GM06990 (cell line): Measurements from ENCODE around the gene ADGRF5.

Source experiments
- DNase-seq: peaks from one replicate; pipeline ENCODE4 v3.0.0-alpha.2; 2011; ENCODE audit not compliant: insufficient read length; ENCODE audit errors: extremely low read depth
- H3K27me3 ChIP-seq: replicated peaks from 2 replicates; pipeline ENCODE4 v1.6.0; 2011; ENCODE audit warnings: low read length; ENCODE audit not compliant: control insufficient read depth, insufficient read depth
- H3K36me3 ChIP-seq: 2 replicates; pipeline ENCODE4 v1.5.1; 2011; ENCODE audit warnings: low read length; ENCODE audit not compliant: control insufficient read depth, insufficient read depth
- H3K4me3 ChIP-seq: replicated peaks from 2 replicates; pipeline ENCODE4 v1.5.1; 2011; ENCODE audit warnings: low read depth, mild to moderate bottlenecking, control low read depth, low read length
- CTCF ChIP-seq: IDR thresholded peaks from 2 replicates; pipeline ENCODE4 v1.5.1; 2011; ENCODE audit warnings: low read length, control low read depth, mild to moderate bottlenecking, inconsistent platforms; ENCODE audit not compliant: insufficient read depth, poor library complexity, severe bottlenecking

The ADGRF5 gene

GRCh38 chr6:46921731-46922130 is at the start of gene ADGRF5:
ADGRF5 (minus strand) TSS chr6:46921938; CDS start chr6:46906762, 15,176 bp downstream.
- H3K27me3 ChIP-seq = no peaks in the 10 kb centered on the region; the same call in none of the 2 replicates
- H3K36me3 ChIP-seq = no peaks in the 10 kb centered on the region
- TF ChIP-seq CTCF = no peak
- no peak for DNase-seq
- H3K4me3 ChIP-seq = no peak within 1 kb of the TSS

GRCh38 chr6:46969206-46969605 is 47.5 kb upstream of the ADGRF5 start:
- Histone ChIP-seq H3K36me3 (no peaks in the 10 kb centered on the region), H3K27me3 (no peaks in the 10 kb centered on the region), H3K4me3 (no peak overlapping the region)
- TF ChIP-seq CTCF = no peak
- DNase-seq = no peak

- Histone ChIP-seq H3K4me3 (no peak overlapping the region), H3K27me3 (no peaks in the 10 kb centered on the region), H3K36me3 (no peaks in the 10 kb centered on the region)
- TF ChIP-seq CTCF = no peak
- no peak for DNase-seq
Measured at GRCh38 chr6:46967826-46968349, 46.1 kb upstream of the ADGRF5 start.

GRCh38 chr6:46964716-46965519 is 43.2 kb upstream of the ADGRF5 start:
- no peaks in the 10 kb centered on the region for H3K27me3 ChIP-seq
- no peaks in the 10 kb centered on the region for H3K36me3 ChIP-seq
- TF ChIP-seq CTCF = no peak
- DNase-seq = no peak
- H3K4me3 ChIP-seq = no peak overlapping the region

- no peaks in the 10 kb centered on the region for H3K27me3 ChIP-seq
- no peaks in the 10 kb centered on the region for H3K36me3 ChIP-seq
- DNase-seq = no peak
- TF ChIP-seq CTCF = no peak
- H3K4me3 ChIP-seq = no peak overlapping the region
Measured at GRCh38 chr6:46963626-46964025, 41.9 kb upstream of the ADGRF5 start.
